Subcutaneous adipose tissue (tissue), 4 donors: ENCODE data around the gene PMF1. TPM values are rescaled to one million over a fixed set of nuclear protein-coding genes. Genes with fewer than 3 reads are reported as not detected.

Experiments used
- total RNA-seq, 4 donors: library from RNA; depleted of rRNA; stranded (reverse); fragments of >200 nt; gene quantifications; one replicate each; pipeline ENCODE4 v1.1.0, GENCODE V29; 2016
- TF ChIP-seq, protein P1 (sequence below): fragments of 450-650 bp; IDR thresholded peaks from one replicate; pipeline ENCODE4 v1.5.1; 2016; ENCODE audit warnings: low read depth, mild to moderate bottlenecking, control low read depth, antibody characterized with exemption, moderate library complexity

The PMF1 gene
- total RNA-seq = 10 to 100 TPM; 36.3 to 51.2 (median 41.0) TPM

DNA sequence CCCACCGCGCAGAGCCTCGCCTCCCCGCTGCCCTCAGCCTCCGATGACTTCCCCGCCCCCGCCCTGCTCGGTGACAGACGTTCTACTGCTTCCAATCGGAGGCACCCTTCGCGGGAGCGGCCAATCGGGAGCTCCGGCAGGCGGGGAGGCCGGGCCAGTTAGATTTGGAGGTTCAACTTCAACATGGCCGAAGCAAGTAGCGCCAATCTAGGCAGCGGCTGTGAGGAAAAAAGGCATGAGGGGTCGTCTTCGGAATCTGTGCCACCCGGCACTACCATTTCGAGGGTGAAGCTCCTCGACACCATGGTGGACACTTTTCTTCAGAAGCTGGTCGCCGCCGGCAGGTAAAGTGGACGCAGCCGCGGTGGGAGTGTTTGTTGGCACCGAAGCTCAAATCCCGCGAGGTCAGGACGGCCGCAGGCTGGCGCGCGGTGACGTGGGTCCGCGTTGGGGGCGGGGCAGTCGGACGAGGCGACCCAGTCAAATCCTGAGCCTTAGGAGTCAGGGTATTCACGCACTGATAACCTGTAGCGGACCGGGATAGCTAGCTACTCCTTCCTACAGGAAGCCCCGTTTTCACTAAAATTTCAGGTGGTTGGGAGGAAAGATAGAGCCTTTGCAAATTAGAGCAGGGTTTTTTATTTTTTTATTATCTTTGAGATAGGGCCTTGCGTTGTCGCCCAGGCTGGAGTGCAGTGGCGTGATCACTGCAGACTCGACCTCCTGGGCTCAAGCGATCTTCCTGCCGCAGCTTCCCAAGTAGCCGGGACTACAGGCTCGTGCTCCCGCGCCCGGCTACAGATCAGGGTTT lies at the start of gene PMF1:
TSS of gene PMF1 (plus strand) at position 175 of the 811 bp plus-strand sequence. CDS start at position 184, 9 bp downstream.
- TF ChIP-seq, protein P1, sequence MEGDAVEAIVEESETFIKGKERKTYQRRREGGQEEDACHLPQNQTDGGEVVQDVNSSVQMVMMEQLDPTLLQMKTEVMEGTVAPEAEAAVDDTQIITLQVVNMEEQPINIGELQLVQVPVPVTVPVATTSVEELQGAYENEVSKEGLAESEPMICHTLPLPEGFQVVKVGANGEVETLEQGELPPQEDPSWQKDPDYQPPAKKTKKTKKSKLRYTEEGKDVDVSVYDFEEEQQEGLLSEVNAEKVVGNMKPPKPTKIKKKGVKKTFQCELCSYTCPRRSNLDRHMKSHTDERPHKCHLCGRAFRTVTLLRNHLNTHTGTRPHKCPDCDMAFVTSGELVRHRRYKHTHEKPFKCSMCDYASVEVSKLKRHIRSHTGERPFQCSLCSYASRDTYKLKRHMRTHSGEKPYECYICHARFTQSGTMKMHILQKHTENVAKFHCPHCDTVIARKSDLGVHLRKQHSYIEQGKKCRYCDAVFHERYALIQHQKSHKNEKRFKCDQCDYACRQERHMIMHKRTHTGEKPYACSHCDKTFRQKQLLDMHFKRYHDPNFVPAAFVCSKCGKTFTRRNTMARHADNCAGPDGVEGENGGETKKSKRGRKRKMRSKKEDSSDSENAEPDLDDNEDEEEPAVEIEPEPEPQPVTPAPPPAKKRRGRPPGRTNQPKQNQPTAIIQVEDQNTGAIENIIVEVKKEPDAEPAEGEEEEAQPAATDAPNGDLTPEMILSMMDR = no peak

DNA sequence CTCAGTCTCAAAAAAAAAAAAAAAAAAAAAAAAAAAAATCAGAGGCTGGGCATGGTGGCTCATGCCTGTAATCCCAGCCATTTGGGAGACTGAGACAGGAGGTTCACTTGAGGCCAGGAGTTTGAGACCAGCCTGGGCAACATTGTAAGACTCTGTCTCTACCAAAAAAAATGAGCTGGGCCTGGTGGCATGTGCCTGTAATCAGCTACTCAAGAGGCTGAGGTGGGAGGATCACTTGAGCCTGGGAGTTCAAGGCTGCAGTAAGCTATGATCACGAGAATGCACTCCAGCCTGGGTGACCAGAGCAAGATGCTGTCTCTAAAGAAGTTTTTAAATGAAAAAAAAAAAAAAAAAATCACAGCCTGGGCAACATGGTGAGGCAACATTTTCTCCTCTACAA lies 49.1 kb upstream of the PMF1 start:
- TF ChIP-seq, protein P1 = no peak

DNA sequence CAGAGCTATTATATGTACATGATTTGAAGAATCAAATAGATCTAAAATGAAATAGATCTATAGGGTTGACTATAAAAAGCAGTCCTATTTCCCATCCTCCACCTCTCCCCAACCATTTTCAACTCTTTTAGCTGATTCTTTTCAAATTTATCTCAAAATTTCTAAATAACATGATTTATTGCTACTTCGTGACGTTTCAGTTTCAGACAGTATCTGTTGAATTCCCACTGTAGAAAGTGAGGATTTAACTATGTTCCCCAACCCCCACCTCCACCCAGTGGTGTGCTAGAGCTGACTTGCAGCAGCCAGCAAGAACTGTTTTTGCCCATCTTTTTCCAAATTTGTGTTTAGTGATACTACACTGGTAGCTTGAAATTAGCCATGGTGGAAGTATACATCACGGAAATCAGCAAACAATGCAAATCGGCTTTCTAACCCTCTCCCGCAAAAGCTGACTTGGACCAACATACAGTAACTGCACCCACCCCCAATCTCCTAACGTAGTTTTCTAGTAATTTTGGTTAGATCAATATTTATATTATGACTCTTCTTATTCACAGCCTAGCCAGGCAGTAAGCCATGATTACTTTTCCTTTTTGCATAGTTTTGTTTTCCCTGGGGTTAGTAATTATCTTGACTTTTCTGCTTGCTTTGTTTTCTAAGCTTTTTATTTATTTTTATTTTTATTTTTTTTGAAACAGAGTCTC lies 48.5 kb upstream of the PMF1 start:
- TF ChIP-seq, protein P1 = no peak

DNA sequence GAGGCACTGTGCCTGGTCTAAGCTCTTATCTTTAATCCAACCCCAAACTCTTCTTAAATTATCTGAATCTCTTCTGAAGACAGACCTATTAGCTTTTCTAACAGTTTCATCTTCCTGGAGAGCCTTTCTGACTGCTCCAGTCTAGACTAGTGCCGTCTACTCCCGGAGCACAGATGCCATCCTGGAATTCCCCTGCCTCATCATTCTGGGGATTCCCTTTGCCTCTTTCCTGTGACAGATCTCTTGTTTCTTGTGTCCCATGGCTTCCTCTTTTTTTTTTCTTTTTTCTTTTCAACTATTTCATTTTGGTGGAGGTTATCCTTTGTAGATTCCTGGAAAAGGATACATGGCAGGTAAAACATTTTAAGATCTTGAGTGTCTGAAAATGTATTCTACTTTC lies 47.7 kb upstream of the PMF1 start:
- TF ChIP-seq, protein P1 = no peak

- TF ChIP-seq, protein P1 = no peak
Measured at GRCh38 chr1:156167536-156167935, 45.3 kb upstream of the PMF1 start.

GRCh38 chr1:156172696-156173470 lies 39.9 kb upstream of the PMF1 start:
- TF ChIP-seq, protein P1 = no peak
